CD4-positive, alpha-beta memory T cell (primary cell): Measurements from ENCODE around the gene AGK. TPM values are rescaled to one million over a fixed set of nuclear protein-coding genes. Genes with fewer than 3 reads are reported as not detected.

Source experiments
- CTCF ChIA-PET: fragments of 350-600 bp; sonication (Branson Sonifier 250); formaldehyde crosslinking; loops from one replicate; lab custom pipeline; 2021; ENCODE audit warnings: inconsistent platforms; ENCODE audit not compliant: partially characterized antibody; lab: Charles Lee
- POLR2A ChIA-PET: fragments of 350-600 bp; sonication (Branson Sonifier 250); formaldehyde crosslinking; loops from one replicate; lab custom pipeline; 2021; ENCODE audit not compliant: partially characterized antibody; lab: Charles Lee
- DNase-seq, 5 donors: peaks; one replicate each; pipeline versions ENCODE4 v3.0.0 to v3.0.0-alpha.2; 2020 to 2022; ENCODE audit warnings: mixed read lengths in 1 of 5
- H3K27ac ChIP-seq: one replicate; pipeline ENCODE4 v1.7.0; 2013; ENCODE audit warnings: low read depth, low read length
- H3K27me3 ChIP-seq: 2 replicates; pipeline ENCODE4 v1.7.0; 2013; ENCODE audit warnings: mild to moderate bottlenecking, low read length, moderate library complexity; ENCODE audit not compliant: insufficient read depth
- H3K36me3 ChIP-seq: 2 replicates; pipeline ENCODE4 v1.7.0; 2013; ENCODE audit warnings: mild to moderate bottlenecking, low read length, moderate library complexity; ENCODE audit not compliant: insufficient read depth
- H3K4me1 ChIP-seq: 2 replicates; pipeline ENCODE4 v1.7.0; 2013; ENCODE audit warnings: mild to moderate bottlenecking, low read length, moderate library complexity; ENCODE audit not compliant: insufficient read depth
- H3K4me3 ChIP-seq, 2 donors: one replicate each; pipeline ENCODE4 v1.7.0; 2013; ENCODE audit warnings: low read length in 2 of 2, mild to moderate bottlenecking in 1 of 2
- H3K9me3 ChIP-seq, 2 donors: one replicate each; pipeline ENCODE4 v1.7.0; 2013; ENCODE audit warnings: low read length in 2 of 2, control low read depth in 1 of 2; ENCODE audit not compliant: control insufficient read depth in 1 of 2
- H3K27ac Mint-ChIP-seq, 7 donors: one replicate each; pipeline ENCODE4 v1.8.0; 2020 to 2021; ENCODE audit warnings: mixed read lengths in 7 of 7, mild to moderate bottlenecking in 6 of 7, inconsistent platforms in 3 of 7, moderate library complexity in 3 of 7
- H3K27me3 Mint-ChIP-seq, 2 donors: one replicate each; pipeline ENCODE4 v1.8.0; 2020 to 2021; ENCODE audit warnings: mixed read lengths in 2 of 2
- H3K36me3 Mint-ChIP-seq, 2 donors: one replicate each; pipeline ENCODE4 v1.8.0; 2020 to 2021; ENCODE audit warnings: mixed read lengths in 2 of 2, inconsistent platforms in 1 of 2, mild to moderate bottlenecking in 1 of 2
- H3K4me1 Mint-ChIP-seq, 4 donors: one replicate each; pipeline ENCODE4 v1.8.0; 2020 to 2021; ENCODE audit warnings: mixed read lengths in 4 of 4, mild to moderate bottlenecking in 1 of 4
- H3K4me3 Mint-ChIP-seq, 8 donors: one replicate each; pipeline ENCODE4 v1.8.0; 2020 to 2021; ENCODE audit warnings: mixed read lengths in 8 of 8, mild to moderate bottlenecking in 7 of 8, moderate library complexity in 6 of 8, inconsistent platforms in 3 of 8
- H3K9me3 Mint-ChIP-seq, 8 donors: one replicate each; pipeline ENCODE4 v1.8.0; 2020 to 2021; ENCODE audit warnings: mixed read lengths in 8 of 8, mild to moderate bottlenecking in 5 of 8, inconsistent platforms in 3 of 8, moderate library complexity in 1 of 8
- intact Hi-C: fragments of 100-400 bp; cut with micrococcal nuclease; formaldehyde crosslinking; loops from one replicate; pipeline ENCODE4 v1.15.1; 2023
- polyA plus RNA-seq, 2 donors: library from polyadenylated mRNA; unstranded; fragments of 300-500 nt; fragmentation: Illumina TruSeq; gene quantifications; one replicate each; pipeline ENCODE4 v1.2.3, GENCODE V29; 2021
- total RNA-seq, 2 experiments: library from RNA; stranded (reverse); gene quantifications; one replicate each; pipeline ENCODE4 v1.2.3, GENCODE V29; 2021

The AGK gene
- total and polyA plus RNA-seq, 4 experiments from 2014 or later, result 28.1 to 33.8 (median 29.2) TPM

- H3K27me3 ChIP-seq, result no peaks in the 10 kb centered on the region
- Mint-ChIP-seq H3K9me3 (peaks cover 0 to 3% (median 0%) of the 10 kb centered on the region in 8 donors), H3K27me3 (no peaks in the 10 kb centered on the region), H3K4me3 (no peak overlapping the region), H3K27ac (no peak overlapping the region), H3K36me3 (peaks cover 77 to 82% of the 10 kb centered on the region in 2 donors), H3K4me1 (peaks cover 25 to 50% (median 46%) of the 10 kb centered on the region in 4 donors)
- no peaks in the 10 kb centered on the region for H3K9me3 ChIP-seq
- H3K27ac ChIP-seq, result no peak overlapping the region
- intact Hi-C loops, result no loop called here
- POLR2A ChIA-PET, result no interaction called here
- peaks cover 13% of the 10 kb centered on the region for H3K36me3 ChIP-seq
- H3K4me3 ChIP-seq, result no peak overlapping the region
- peaks cover 18% of the 10 kb centered on the region for H3K4me1 ChIP-seq
- no peak for DNase-seq
- CTCF ChIA-PET, result interaction anchor here (1.6 kb wide), 1 partner anchor 29 kb away, joined by 7 read pairs; no protein-coding TSS in a partner anchor
These were observed 11.3 kb downstream of the AGK start for GRCh38 chr7:141562543-141562942.

- H3K36me3 ChIP-seq, result peaks cover 16% of the 10 kb centered on the region
- no peaks in the 10 kb centered on the region for H3K27me3 ChIP-seq
- peaks cover 14% of the 10 kb centered on the region for H3K4me1 ChIP-seq
- Mint-ChIP-seq H3K4me1 (peaks cover 21 to 46% (median 42%) of the 10 kb centered on the region in 4 donors), H3K27ac (no peak overlapping the region), H3K9me3 (peaks cover 0 to 3% (median 0%) of the 10 kb centered on the region in 8 donors), H3K27me3 (no peaks in the 10 kb centered on the region), H3K36me3 (peaks cover 77 to 83% of the 10 kb centered on the region in 2 donors), H3K4me3 (no peak overlapping the region)
- no peak overlapping the region for H3K4me3 ChIP-seq
- ChIA-PET CTCF (interaction anchor here (1.6 kb wide), 1 partner anchor 30 kb away, joined by 7 read pairs; no protein-coding TSS in a partner anchor), POLR2A (no interaction called here)
- intact Hi-C loops, result no loop called here
- DNase-seq, result no peak
- H3K9me3 ChIP-seq, result no peaks in the 10 kb centered on the region
- no peak overlapping the region for H3K27ac ChIP-seq
These were observed 11.8 kb downstream of the AGK start for GRCh38 chr7:141562972-141563371.

GRCh38 chr7:141563956-141564623 lies 12.9 kb downstream of the AGK start:
- Histone ChIP-seq H3K4me3 (no peak overlapping the region), H3K27ac (no peak overlapping the region), H3K4me1 (peaks cover 3% of the 10 kb centered on the region), H3K27me3 (no peaks in the 10 kb centered on the region), H3K36me3 (peaks cover 19% of the 10 kb centered on the region), H3K9me3 (no peaks in the 10 kb centered on the region)
- intact Hi-C loops, result no loop called here
- Mint-ChIP-seq H3K9me3 (peaks cover 0 to 3% (median 0%) of the 10 kb centered on the region in 8 donors), H3K27me3 (no peaks in the 10 kb centered on the region), H3K4me3 (no peak overlapping the region), H3K36me3 (peaks cover 77 to 81% of the 10 kb centered on the region in 2 donors), H3K4me1 (peaks cover 14 to 35% (median 32%) of the 10 kb centered on the region in 4 donors), H3K27ac (peak overlapping the region in 3 of 7 donors; percentile 20 to 84 (median 38))
- no peak for DNase-seq
- ChIA-PET CTCF (interaction anchor here (1.6 kb wide), 1 partner anchor 31 kb away, joined by 7 read pairs; no protein-coding TSS in a partner anchor), POLR2A (no interaction called here)

- Mint-ChIP-seq H3K36me3 (peaks cover 73 to 74% of the 10 kb centered on the region in 2 donors), H3K4me3 (no peak overlapping the region), H3K27me3 (no peaks in the 10 kb centered on the region), H3K4me1 (peaks cover 9 to 20% (median 17%) of the 10 kb centered on the region in 4 donors), H3K9me3 (no peaks in the 10 kb centered on the region), H3K27ac (no peak overlapping the region)
- H3K27me3 ChIP-seq, result no peaks in the 10 kb centered on the region
- H3K27ac ChIP-seq, result no peak overlapping the region
- CTCF ChIA-PET, result no interaction called here
- H3K4me3 ChIP-seq, result no peak overlapping the region
- POLR2A ChIA-PET, result no interaction called here
- no peak for DNase-seq
- intact Hi-C loops, result no loop called here
- peaks cover 19% of the 10 kb centered on the region for H3K36me3 ChIP-seq
- no peaks in the 10 kb centered on the region for H3K9me3 ChIP-seq
- H3K4me1 ChIP-seq, result no peaks in the 10 kb centered on the region
These were observed 16.2 kb downstream of the AGK start for GRCh38 chr7:141567432-141567831.

- peaks cover 19% of the 10 kb centered on the region for H3K36me3 ChIP-seq
- no peak overlapping the region for H3K27ac ChIP-seq
- H3K9me3 ChIP-seq, result no peaks in the 10 kb centered on the region
- CTCF ChIA-PET, result no interaction called here
- H3K27me3 Mint-ChIP-seq, result no peaks in the 10 kb centered on the region
- no peak overlapping the region for H3K4me3 Mint-ChIP-seq
- no peak overlapping the region for H3K27ac Mint-ChIP-seq
- H3K9me3 Mint-ChIP-seq, result peaks cover 0 to 2% (median 0%) of the 10 kb centered on the region in 8 donors
- POLR2A ChIA-PET, result no interaction called here
- DNase-seq, result no peak
- H3K27me3 ChIP-seq, result no peaks in the 10 kb centered on the region
- H3K36me3 Mint-ChIP-seq, result peaks cover 69 to 73% of the 10 kb centered on the region in 2 donors
- no peaks in the 10 kb centered on the region for H3K4me1 ChIP-seq
- H3K4me1 Mint-ChIP-seq, result peaks cover 9 to 18% (median 16%) of the 10 kb centered on the region in 4 donors
- no peak overlapping the region for H3K4me3 ChIP-seq
- intact Hi-C loops, result no loop called here
These were observed 17.0 kb downstream of the AGK start for GRCh38 chr7:141568227-141568626.

GRCh38 chr7:141571059-141571458 lies 19.8 kb downstream of the AGK start:
- ChIA-PET POLR2A (no interaction called here), CTCF (interaction anchor here (0.6 kb wide), 1 partner anchor 1924 kb away, joined by 3 read pairs; no protein-coding TSS in a partner anchor)
- Histone ChIP-seq H3K4me1 (no peaks in the 10 kb centered on the region), H3K27ac (no peak overlapping the region), H3K9me3 (no peaks in the 10 kb centered on the region), H3K36me3 (peaks cover 14% of the 10 kb centered on the region), H3K27me3 (no peaks in the 10 kb centered on the region), H3K4me3 (no peak overlapping the region)
- no peak overlapping the region for H3K27ac Mint-ChIP-seq
- H3K36me3 Mint-ChIP-seq, result peaks cover 67 to 73% of the 10 kb centered on the region in 2 donors
- no peak for DNase-seq
- intact Hi-C loops, result no loop called here
- H3K9me3 Mint-ChIP-seq, result peaks cover 0 to 23% (median 14%) of the 10 kb centered on the region in 8 donors
- peaks cover 0 to 7% (median 2%) of the 10 kb centered on the region in 4 donors for H3K4me1 Mint-ChIP-seq
- no peak overlapping the region for H3K4me3 Mint-ChIP-seq
- H3K27me3 Mint-ChIP-seq, result no peaks in the 10 kb centered on the region

- no peaks in the 10 kb centered on the region for H3K9me3 ChIP-seq
- H3K36me3 Mint-ChIP-seq, result peaks cover 65 to 71% of the 10 kb centered on the region in 2 donors
- peaks cover 0 to 3% (median 1%) of the 10 kb centered on the region in 4 donors for H3K4me1 Mint-ChIP-seq
- CTCF ChIA-PET, result no interaction called here
- H3K27me3 Mint-ChIP-seq, result no peaks in the 10 kb centered on the region
- peaks cover 8% of the 10 kb centered on the region for H3K36me3 ChIP-seq
- H3K4me1 ChIP-seq, result no peaks in the 10 kb centered on the region
- intact Hi-C loops, result no loop called here
- POLR2A ChIA-PET, result no interaction called here
- no peak overlapping the region for H3K4me3 Mint-ChIP-seq
- H3K4me3 ChIP-seq, result no peak overlapping the region
- no peak for DNase-seq
- no peak overlapping the region for H3K27ac ChIP-seq
- peaks cover 0 to 28% (median 21%) of the 10 kb centered on the region in 8 donors for H3K9me3 Mint-ChIP-seq
- H3K27ac Mint-ChIP-seq, result peak overlapping the region in 1 of 7 donors; percentile 3
- no peaks in the 10 kb centered on the region for H3K27me3 ChIP-seq
These were observed 21.0 kb downstream of the AGK start for GRCh38 chr7:141572175-141572574.
